ENCODE data around the gene SLC10A3. TPM values are rescaled to one million over a fixed set of nuclear protein-coding genes. Genes with fewer than 3 reads are reported as not detected.

Gene SLC10A3
- polyA plus RNA-seq, 3 donors, result 25.3 to 33.1 (median 26.7) TPM

DNA sequence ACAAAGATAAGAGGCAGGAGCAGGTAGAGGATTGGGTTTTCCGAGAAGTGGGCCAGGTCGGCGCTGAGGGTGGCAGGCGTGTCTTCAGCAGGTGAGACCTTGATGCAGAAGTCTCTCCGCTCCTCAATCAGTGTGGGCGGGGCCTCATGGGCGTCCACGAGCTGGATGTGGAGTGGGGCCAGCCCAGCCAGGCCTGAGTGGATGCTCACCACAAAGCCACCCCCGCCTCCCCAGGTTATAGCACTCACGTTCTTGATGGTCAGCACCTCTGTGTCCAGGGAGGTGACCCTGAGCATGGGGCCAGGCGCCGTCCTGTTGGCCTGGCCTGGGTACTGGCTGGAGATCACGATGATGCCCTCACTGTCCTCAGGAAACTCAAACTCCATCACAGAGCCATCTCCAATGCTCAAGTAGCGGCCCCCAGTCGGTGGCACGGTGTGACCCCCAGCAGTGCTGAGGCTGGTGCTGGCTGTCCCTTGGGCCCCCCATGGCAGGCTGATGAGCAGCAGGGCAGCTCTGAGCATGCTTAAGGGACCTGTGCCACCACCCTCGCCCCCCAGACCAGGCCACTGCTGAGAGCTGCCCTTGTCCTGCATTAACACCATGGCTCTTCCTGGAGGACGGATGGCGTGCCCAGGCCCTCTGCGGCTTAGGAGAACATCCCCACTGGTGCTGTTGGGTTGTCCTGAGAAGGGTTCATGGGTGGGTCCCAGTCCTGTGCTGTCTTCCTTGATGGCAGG, 1.9 kb downstream of the SLC10A3 start:
- no peak overlapping the region for H3K4me3 ChIP-seq (replicated peaks in 1 of 3; ENCODE audit: low read depth in 2 of 3, low read length in 3 of 3)
- TF ChIP-seq, protein P1, sequence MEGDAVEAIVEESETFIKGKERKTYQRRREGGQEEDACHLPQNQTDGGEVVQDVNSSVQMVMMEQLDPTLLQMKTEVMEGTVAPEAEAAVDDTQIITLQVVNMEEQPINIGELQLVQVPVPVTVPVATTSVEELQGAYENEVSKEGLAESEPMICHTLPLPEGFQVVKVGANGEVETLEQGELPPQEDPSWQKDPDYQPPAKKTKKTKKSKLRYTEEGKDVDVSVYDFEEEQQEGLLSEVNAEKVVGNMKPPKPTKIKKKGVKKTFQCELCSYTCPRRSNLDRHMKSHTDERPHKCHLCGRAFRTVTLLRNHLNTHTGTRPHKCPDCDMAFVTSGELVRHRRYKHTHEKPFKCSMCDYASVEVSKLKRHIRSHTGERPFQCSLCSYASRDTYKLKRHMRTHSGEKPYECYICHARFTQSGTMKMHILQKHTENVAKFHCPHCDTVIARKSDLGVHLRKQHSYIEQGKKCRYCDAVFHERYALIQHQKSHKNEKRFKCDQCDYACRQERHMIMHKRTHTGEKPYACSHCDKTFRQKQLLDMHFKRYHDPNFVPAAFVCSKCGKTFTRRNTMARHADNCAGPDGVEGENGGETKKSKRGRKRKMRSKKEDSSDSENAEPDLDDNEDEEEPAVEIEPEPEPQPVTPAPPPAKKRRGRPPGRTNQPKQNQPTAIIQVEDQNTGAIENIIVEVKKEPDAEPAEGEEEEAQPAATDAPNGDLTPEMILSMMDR (IDR thresholded peaks at IDR 0.05), result no peak
- Mint-ChIP-seq H3K36me3 (peaks cover 12 to 15% of the 10 kb centered on the region in 2 donors), H3K9me3 (peaks cover 0 to 33% (median 15%) of the 10 kb centered on the region in 7 donors), H3K27me3 (ENCODE audit: low read depth in 3 of 3) (peaks cover 0 to 8% (median 0%) of the 10 kb centered on the region in 3 donors), H3K27ac (peak overlapping the region in 5 of 7 donors; percentile 11 to 82 (median 42)), H3K4me3 (no peak overlapping the region), H3K4me1 (peaks cover 32% of the 10 kb centered on the region)
- DNase-seq, result no peak
- no peaks in the 10 kb centered on the region for H4K20me1 ChIP-seq (ENCODE audit: insufficient read depth, low read length)
- intact Hi-C loops (cut with micrococcal nuclease), result no loop called here
- no peak overlapping the region for H3K27ac ChIP-seq (ENCODE audit: low read depth in 1 of 2, low read length in 2 of 2)
- WGBS (ENCODE audit: insufficient coverage), result 95% methylated on average over 13 of the region's 20 CpGs
- H2AFZ ChIP-seq (ENCODE audit: insufficient read depth, low read depth, low read length, poor library complexity, severe bottlenecking), result no peak overlapping the region
- no peaks in the 10 kb centered on the region for H3K9me3 ChIP-seq (replicated peaks in 1 of 2; ENCODE audit: control insufficient read depth in 1 of 2, insufficient read depth in 1 of 2, low read length in 2 of 2)
- no peak overlapping the region for H3K9ac ChIP-seq (ENCODE audit: insufficient read depth, low read length, poor library complexity, severe bottlenecking)
- no peaks in the 10 kb centered on the region for H3K27me3 ChIP-seq (ENCODE audit: control insufficient read depth in 2 of 2, insufficient read depth in 2 of 2, low read length in 2 of 2)
- peaks cover 0 to 3% of the 10 kb centered on the region in 2 donors for H3K36me3 ChIP-seq (replicated peaks in 1 of 2; ENCODE audit: control insufficient read depth in 1 of 2, insufficient read depth in 2 of 2, low read length in 2 of 2)
- peaks cover 41 to 56% of the 10 kb centered on the region in 2 donors for H3K4me1 ChIP-seq (ENCODE audit: control insufficient read depth in 1 of 2, insufficient read depth in 2 of 2, low read length in 2 of 2)
- H3K4me2 ChIP-seq (replicated peaks; ENCODE audit: extremely low read depth, low read length, poor library complexity, severe bottlenecking), result no peak overlapping the region
- H3K79me2 ChIP-seq (ENCODE audit: insufficient read depth, low read length), result peaks cover 20% of the 10 kb centered on the region

DNA sequence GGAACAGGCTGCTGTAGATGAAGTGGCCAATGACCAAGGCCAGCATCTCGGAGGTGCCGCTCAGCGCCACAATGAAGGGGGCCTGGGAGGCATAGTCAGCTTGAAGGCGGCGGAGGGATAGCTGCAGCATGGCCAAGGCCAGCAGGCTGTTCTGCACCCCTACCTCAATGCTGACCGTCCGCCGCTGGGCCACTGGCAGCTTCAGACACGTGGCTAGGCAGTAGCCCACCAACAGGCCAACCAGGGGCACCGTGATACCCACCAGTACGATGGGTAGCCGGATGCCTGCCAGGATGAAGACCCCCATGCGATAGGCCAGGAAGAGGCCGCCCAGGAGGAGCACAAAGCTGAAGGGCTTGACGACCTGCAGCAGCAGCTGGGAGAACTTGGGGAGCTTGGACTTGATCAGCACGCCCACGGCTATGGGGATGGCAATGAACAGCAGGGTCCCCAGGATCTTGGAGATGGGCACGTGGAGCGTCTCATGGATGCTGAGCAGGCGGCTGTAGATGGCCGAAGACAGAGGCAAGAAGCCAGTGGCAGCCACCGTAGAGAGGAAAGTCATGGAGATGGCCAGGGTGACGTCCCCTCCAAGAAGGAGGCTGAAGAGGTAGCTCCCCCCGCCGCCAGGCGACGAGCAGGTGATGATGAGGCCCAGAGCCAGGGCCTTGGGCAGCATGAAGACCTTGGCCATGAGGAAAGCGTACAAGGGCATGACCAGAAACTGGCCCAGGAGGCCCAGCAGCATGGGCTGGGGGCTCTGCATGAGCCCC, 2.7 kb downstream of the SLC10A3 start:
- H3K27me3 ChIP-seq (ENCODE audit: control insufficient read depth in 2 of 2, insufficient read depth in 2 of 2, low read length in 2 of 2), result no peaks in the 10 kb centered on the region
- whole genome bisulfite sequencing (ENCODE audit: insufficient coverage), result 97% methylated on average over 11 of the region's 28 CpGs
- no peaks in the 10 kb centered on the region for H3K9me3 ChIP-seq (replicated peaks in 1 of 2; ENCODE audit: control insufficient read depth in 1 of 2, insufficient read depth in 1 of 2, low read length in 2 of 2)
- H3K9ac ChIP-seq (ENCODE audit: insufficient read depth, low read length, poor library complexity, severe bottlenecking), result no peak overlapping the region
- Mint-ChIP-seq H3K9me3 (peaks cover 0 to 33% (median 15%) of the 10 kb centered on the region in 7 donors), H3K27ac (peak overlapping the region in 3 of 7 donors; percentile 11 to 82 (median 48)), H3K36me3 (peaks cover 12 to 18% of the 10 kb centered on the region in 2 donors), H3K4me3 (no peak overlapping the region), H3K27me3 (ENCODE audit: low read depth in 3 of 3) (peaks cover 0 to 8% (median 0%) of the 10 kb centered on the region in 3 donors), H3K4me1 (peaks cover 32% of the 10 kb centered on the region)
- peaks cover 20% of the 10 kb centered on the region for H3K79me2 ChIP-seq (ENCODE audit: insufficient read depth, low read length)
- TF ChIP-seq, protein P1 (IDR thresholded peaks at IDR 0.05), result no peak
- no peaks in the 10 kb centered on the region for H4K20me1 ChIP-seq (ENCODE audit: insufficient read depth, low read length)
- H3K4me2 ChIP-seq (replicated peaks; ENCODE audit: extremely low read depth, low read length, poor library complexity, severe bottlenecking), result no peak overlapping the region
- H3K27ac ChIP-seq (ENCODE audit: low read depth in 1 of 2, low read length in 2 of 2), result no peak overlapping the region
- no peak overlapping the region for H2AFZ ChIP-seq (ENCODE audit: insufficient read depth, low read depth, low read length, poor library complexity, severe bottlenecking)
- H3K36me3 ChIP-seq (replicated peaks in 1 of 2; ENCODE audit: control insufficient read depth in 1 of 2, insufficient read depth in 2 of 2, low read length in 2 of 2), result peaks cover 0 to 3% of the 10 kb centered on the region in 2 donors
- intact Hi-C loops (cut with micrococcal nuclease), result no loop called here
- peaks cover 41 to 56% of the 10 kb centered on the region in 2 donors for H3K4me1 ChIP-seq (ENCODE audit: control insufficient read depth in 1 of 2, insufficient read depth in 2 of 2, low read length in 2 of 2)
- no peak overlapping the region for H3K4me3 ChIP-seq (replicated peaks in 1 of 3; ENCODE audit: low read depth in 2 of 3, low read length in 3 of 3)
- DNase-seq, result no peak
